Kidney epithelial cell (primary cell): Measurements from ENCODE around the gene TBX4. TPM values are rescaled to one million over a fixed set of nuclear protein-coding genes. Genes with fewer than 3 reads are reported as not detected.

ENCODE experiments used
- DNase-seq: peaks from one replicate; pipeline ENCODE4 v3.0.0-alpha.2; 2010; ENCODE audit warnings: low read depth
- H3K27me3 ChIP-seq: 2 replicates; pipeline ENCODE4 v1.6.0; 2011; ENCODE audit warnings: low read length; ENCODE audit not compliant: control insufficient read depth, insufficient read depth
- H3K36me3 ChIP-seq: 2 replicates; pipeline ENCODE4 v1.5.1; 2011; ENCODE audit warnings: low read length; ENCODE audit not compliant: control insufficient read depth, insufficient read depth
- H3K4me3 ChIP-seq: 2 replicates; pipeline ENCODE4 v1.5.1; 2011; ENCODE audit warnings: low read depth, mild to moderate bottlenecking, control low read depth, low read length
- CTCF ChIP-seq: IDR thresholded peaks from 2 replicates; pipeline ENCODE4 v1.5.1; 2011; ENCODE audit warnings: mild to moderate bottlenecking, moderate library complexity, low read length, control low read depth, inconsistent platforms; ENCODE audit not compliant: insufficient read depth, poor library complexity, severe bottlenecking
- total RNA-seq: library from RNA; depleted of rRNA; stranded (reverse); fragments of >200 nt; gene quantifications from 2 replicates; pipeline ENCODE4 v1.2.3, GENCODE V29; 2015

Gene TBX4
- total RNA-seq, 1 donor from 2014 or later: not detected

- TF ChIP-seq CTCF: no peak
- no peak for DNase-seq
These were observed 24.4 kb downstream of the TBX4 start for GRCh38 chr17:61476476-61477203.

GRCh38 chr17:61477204-61477834, 25.1 kb downstream of the TBX4 start:
- H3K4me3 ChIP-seq: no peak overlapping the region
- DNase-seq: no peak
- peaks cover 4% of the 10 kb centered on the region for H3K27me3 ChIP-seq
- no peak for TF ChIP-seq CTCF
- H3K36me3 ChIP-seq: no peaks in the 10 kb centered on the region

More at GRCh38 chr17:61476476-61477203, 24.4 kb downstream of the TBX4 start:
- Histone ChIP-seq H3K4me3 (no peak overlapping the region), H3K27me3 (peaks cover 4% of the 10 kb centered on the region), H3K36me3 (no peaks in the 10 kb centered on the region)

- no peak overlapping the region for H3K4me3 ChIP-seq
- peaks cover 4% of the 10 kb centered on the region for H3K27me3 ChIP-seq
- no peak for TF ChIP-seq CTCF
- no peak for DNase-seq
- no peaks in the 10 kb centered on the region for H3K36me3 ChIP-seq
These were observed 26.0 kb downstream of the TBX4 start for GRCh38 chr17:61478026-61478789.

- no peaks in the 10 kb centered on the region for H3K36me3 ChIP-seq
- peaks cover 4% of the 10 kb centered on the region for H3K27me3 ChIP-seq
- no peak for DNase-seq
- TF ChIP-seq CTCF: no peak
- H3K4me3 ChIP-seq: no peak overlapping the region
These were observed 26.7 kb downstream of the TBX4 start for GRCh38 chr17:61478790-61479492.

DNA sequence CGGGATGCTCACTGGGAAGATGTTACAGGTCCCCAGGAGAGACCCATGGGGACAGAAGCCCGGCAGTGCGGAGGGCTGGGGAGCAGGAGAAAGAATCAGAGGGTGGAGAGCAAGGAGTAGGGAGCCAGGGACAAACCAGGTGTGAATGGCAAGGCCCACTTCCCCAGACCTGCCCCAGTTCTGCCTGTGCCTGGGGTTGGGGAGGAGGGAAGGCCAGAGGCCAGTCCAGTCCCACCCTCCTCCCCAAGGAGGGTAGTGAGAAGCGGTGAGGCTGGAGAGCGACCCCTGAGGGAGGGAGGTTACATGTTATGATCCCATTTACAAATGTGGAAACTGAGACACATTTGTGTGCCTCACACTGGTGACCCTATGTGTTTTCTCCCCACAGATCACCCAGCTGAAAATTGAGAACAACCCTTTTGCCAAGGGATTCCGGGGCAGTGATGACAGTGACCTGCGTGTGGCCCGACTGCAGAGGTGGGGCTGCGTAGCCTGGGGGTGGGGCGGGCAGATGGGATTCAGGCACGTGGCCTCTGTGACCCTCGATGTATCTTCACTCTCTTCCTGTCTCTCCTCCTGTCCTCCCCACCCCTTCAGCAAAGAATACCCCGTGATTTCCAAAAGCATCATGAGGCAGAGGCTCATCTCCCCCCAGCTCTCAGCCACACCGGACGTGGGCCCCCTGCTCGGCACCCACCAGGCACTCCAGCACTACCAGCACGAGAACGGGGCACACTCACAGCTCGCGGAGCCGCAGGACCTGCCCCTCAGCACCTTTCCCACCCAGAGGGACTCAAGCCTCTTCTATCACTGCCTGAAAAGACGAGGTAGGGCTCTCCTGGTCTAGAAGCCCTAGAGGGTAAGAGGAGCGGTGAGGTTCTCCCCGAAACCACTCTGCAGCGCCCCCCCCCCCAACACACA, 27.5 kb downstream of the TBX4 start:
- Histone ChIP-seq H3K27me3 (peaks cover 4% of the 10 kb centered on the region), H3K4me3 (no peak overlapping the region), H3K36me3 (no peaks in the 10 kb centered on the region)
- no peak for DNase-seq
- no peak for TF ChIP-seq CTCF
